HepG2 (cell line): ENCODE measurements around the gene SPHK1. TPM values are rescaled to one million over a fixed set of nuclear protein-coding genes. Genes with fewer than 3 reads are reported as not detected.

Experiments
- AGO2 ChIP-seq: fragments of 200-400 bp; formaldehyde crosslinking; optimal IDR thresholded peaks from 2 replicates; pipeline ENCODE3; 2017; ENCODE audit warnings: mild to moderate bottlenecking, low read depth, low read length, moderate library complexity
- CBX5 ChIP-seq: sonication (generic); formaldehyde crosslinking; IDR thresholded peaks from 2 replicates; pipeline ENCODE4 v1.4.0; 2020; ENCODE audit warnings: missing genetic modification reagents, borderline replicate concordance
- CEBPG ChIP-seq: IDR thresholded peaks from 2 replicates; pipeline ENCODE4 v1.6.1; 2016
- EP300 ChIP-seq, 3 experiments: sonication (generic) in 1 of 3; formaldehyde crosslinking in 1 of 3; IDR thresholded peaks; 2 replicates each; pipeline versions ENCODE4 v1.5.1 to v1.6.1; 2011 to 2020; ENCODE audit warnings: low read depth in 2 of 3, low read length in 2 of 3, borderline replicate concordance in 1 of 3, improper control_type of control experiment in 1 of 3, mild to moderate bottlenecking in 1 of 3, missing genetic modification reagents in 1 of 3, moderate library complexity in 1 of 3
- ERF ChIP-seq: IDR thresholded peaks from 2 replicates; pipeline ENCODE4 v1.6.1; 2018; ENCODE audit warnings: missing biosample characterization, missing genetic modification reagents
- FOXC1 ChIP-seq: sonication (generic); formaldehyde crosslinking; IDR thresholded peaks from 2 replicates; pipeline ENCODE4 v1.8.0; 2022; ENCODE audit warnings: mild to moderate bottlenecking, missing genetic modification reagents, borderline replicate concordance
- FOXO1 ChIP-seq: sonication (generic); formaldehyde crosslinking; IDR thresholded peaks from 2 replicates; pipeline ENCODE4 v1.4.0; 2020; ENCODE audit warnings: missing genetic modification reagents
- KDM2A ChIP-seq: sonication (generic); formaldehyde crosslinking; IDR thresholded peaks from 2 replicates; pipeline ENCODE4 v1.4.0; 2020; ENCODE audit warnings: low read depth, missing genetic modification reagents, borderline replicate concordance
- KLF16 ChIP-seq, 2 experiments: sonication (generic) in 1 of 2; formaldehyde crosslinking in 1 of 2; IDR thresholded peaks; 2 replicates each; pipeline versions ENCODE4 v1.6.1 to v1.8.0; 2016 to 2023; ENCODE audit warnings: missing genetic modification reagents in 2 of 2, missing compliant biosample characterization in 1 of 2
- MEIS2 ChIP-seq: sonication (generic); formaldehyde crosslinking; IDR thresholded peaks from 2 replicates; pipeline ENCODE4 v1.9.0; 2021; ENCODE audit warnings: mild to moderate bottlenecking, missing genetic modification reagents
- PATZ1 ChIP-seq: sonication (generic); formaldehyde crosslinking; IDR thresholded peaks from 2 replicates; pipeline ENCODE4 v1.4.0; 2020; ENCODE audit warnings: missing genetic modification reagents
- RFXANK ChIP-seq: IDR thresholded peaks from 2 replicates; pipeline ENCODE4 v1.6.1; 2016
- SOX5 ChIP-seq: IDR thresholded peaks from 2 replicates; pipeline ENCODE4 v1.6.1; 2016; ENCODE audit warnings: borderline replicate concordance
- ZBTB38 ChIP-seq: sonication (generic); formaldehyde crosslinking; IDR thresholded peaks from 2 replicates; pipeline ENCODE4 v1.5.1; 2020; ENCODE audit warnings: mild to moderate bottlenecking, missing genetic modification reagents
- ZNF614 ChIP-seq: IDR thresholded peaks from 2 replicates; pipeline ENCODE4 v1.6.1; 2018; ENCODE audit warnings: missing biosample characterization, missing genetic modification reagents, inconsistent platforms, borderline replicate concordance
- ZNF709 ChIP-seq: sonication (generic); formaldehyde crosslinking; IDR thresholded peaks from 2 replicates; pipeline ENCODE4 v1.5.0; 2020; ENCODE audit warnings: mild to moderate bottlenecking, missing genetic modification reagents
- ZNF710 ChIP-seq: sonication (generic); formaldehyde crosslinking; IDR thresholded peaks from 2 replicates; pipeline ENCODE4 v1.5.0; 2020; ENCODE audit warnings: mild to moderate bottlenecking, missing genetic modification reagents, borderline replicate concordance
- ZNF768 ChIP-seq: sonication (generic); formaldehyde crosslinking; IDR thresholded peaks from 2 replicates; pipeline ENCODE4 v1.4.0; 2020; ENCODE audit warnings: missing genetic modification reagents
- ZNF772 ChIP-seq: sonication (generic); formaldehyde crosslinking; IDR thresholded peaks from 2 replicates; pipeline ENCODE4 v1.5.0; 2020; ENCODE audit warnings: mild to moderate bottlenecking, missing genetic modification reagents
- polyA plus RNA-seq, 8 experiments: library from polyadenylated mRNA; depleted of rRNA in 3 of 8; stranded (reverse) in 7 of 8; unstranded in 1 of 8; fragments of >200 nt; fragmentation: Illumina TruSeq in 4 of 8; extraction: Trizol in 4 of 8; gene quantifications; 2 replicates each; pipeline versions ENCODE4 v1.2.1 to v1.2.3, GENCODE V29; 2011 to 2016; ENCODE audit warnings: low read depth in 4 of 8, missing spikeins in 1 of 8, mixed read lengths in 1 of 8; ENCODE audit not compliant: insufficient read depth in 1 of 8
- total RNA-seq, 5 experiments: library from RNA; depleted of rRNA; stranded (reverse); fragments of >200 nt; fragmentation: Illumina TruSeq; extraction: Trizol; gene quantifications; 2 replicates each; pipeline ENCODE4 v1.2.3, GENCODE V29; 2016; ENCODE audit warnings: low read depth in 1 of 5
- TF ChIP-seq, protein P1 (sequence below): sonication (generic); formaldehyde crosslinking; IDR thresholded peaks from 2 replicates; pipeline ENCODE4 v1.8.1; 2023; ENCODE audit warnings: mild to moderate bottlenecking, missing genetic modification reagents
- TF ChIP-seq, protein P2 (sequence below): sonication (generic); formaldehyde crosslinking; IDR thresholded peaks from 2 replicates; pipeline ENCODE4 v1.8.1; 2022; ENCODE audit warnings: mild to moderate bottlenecking, missing genetic modification reagents
- TF ChIP-seq, protein P3 (sequence below): sonication (generic); formaldehyde crosslinking; IDR thresholded peaks from 2 replicates; pipeline ENCODE4 v1.9.0; 2022; ENCODE audit warnings: missing genetic modification reagents, mild to moderate bottlenecking, borderline replicate concordance

SPHK1 gene
- total and polyA plus RNA-seq, 2 of the 13 experiments (the other 11 are each of a cell fraction or from before 2014, with no cell fraction given): 129 to 160 TPM

DNA sequence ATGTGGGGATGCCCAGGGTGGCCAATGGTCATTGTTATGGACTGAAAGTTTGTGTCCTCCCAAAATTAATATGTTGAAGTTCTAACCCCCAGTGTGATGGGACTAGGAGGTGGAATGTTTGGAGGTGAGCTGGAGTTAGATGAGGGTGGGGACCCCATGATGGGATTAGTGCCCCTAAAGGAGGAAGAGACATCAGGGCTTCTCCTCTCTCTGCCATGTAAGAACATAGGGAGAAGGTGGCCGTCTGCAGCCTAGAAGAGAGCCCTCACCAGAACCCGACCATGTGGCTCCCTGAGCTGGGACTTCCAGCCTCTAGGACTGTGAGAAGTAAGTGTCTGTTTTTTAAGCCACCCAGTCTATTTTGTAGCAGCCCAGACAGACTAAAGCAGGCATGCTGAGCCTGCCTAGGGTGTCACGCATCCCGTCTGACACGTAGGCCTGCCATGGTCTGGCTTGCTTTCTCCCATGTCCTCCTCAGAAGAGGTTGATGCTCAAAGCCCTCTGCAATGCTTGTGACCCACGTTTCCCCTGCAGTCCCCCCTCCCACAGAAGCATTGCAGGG lies 26.7 kb upstream of the SPHK1 start (continued):
- TF ChIP-seq SOX5 (CRISPR knock-in tag) (peak; percentile 32; the same call in 1 of the 2 replicates), ZNF710 (CRISPR knock-in tag) (no peak), RFXANK (CRISPR knock-in tag) (no peak), KDM2A (CRISPR knock-in tag) (peak; percentile 25; the same call in 1 of the 2 replicates), AGO2 (no peak), EP300 (IDR thresholded peaks at IDR 0.05; ENCODE audit: low read depth in 2 of 2, low read length in 2 of 2) (no peak), EP300 (CRISPR knock-in tag; IDR thresholded peaks at IDR 0.05; ENCODE audit: borderline replicate concordance) (peak; percentile 13; the same call in 1 of the 2 replicates), ZNF614 (0 out of 2 replicates have a peak, but pooled peaks have one; percentile 35), FOXO1 (CRISPR knock-in tag) (peak; percentile 15; the same call in 1 of the 2 replicates), ZNF768 (CRISPR knock-in tag) (0 out of 2 replicates have a peak, but pooled peaks have one; percentile 15), ZNF709 (CRISPR knock-in tag) (no peak), FOXC1 (CRISPR knock-in tag) (no peak; the same call in 1 of the 2 replicates), ERF (peak; percentile 36; the same call in 1 of the 2 replicates), MEIS2 (CRISPR knock-in tag) (no peak), PATZ1 (CRISPR knock-in tag) (0 out of 2 replicates have a peak, but pooled peaks have one; percentile 19), ZNF772 (0 out of 2 replicates have a peak, but pooled peaks have one; percentile 17), CEBPG (peak; percentile 7; the same call in 1 of the 2 replicates), KLF16 (CRISPR knock-in tag; IDR thresholded peaks at IDR 0.05) (0 out of 4 replicates have a peak, but pooled peaks of 1 of the 2 experiments have one; percentile 8), ZBTB38 (CRISPR knock-in tag) (peak; percentile 87; the same call in 1 of the 2 replicates), CBX5 (CRISPR knock-in tag) (peak; percentile 16; the same call in 1 of the 2 replicates)
- TF ChIP-seq, protein P1, sequence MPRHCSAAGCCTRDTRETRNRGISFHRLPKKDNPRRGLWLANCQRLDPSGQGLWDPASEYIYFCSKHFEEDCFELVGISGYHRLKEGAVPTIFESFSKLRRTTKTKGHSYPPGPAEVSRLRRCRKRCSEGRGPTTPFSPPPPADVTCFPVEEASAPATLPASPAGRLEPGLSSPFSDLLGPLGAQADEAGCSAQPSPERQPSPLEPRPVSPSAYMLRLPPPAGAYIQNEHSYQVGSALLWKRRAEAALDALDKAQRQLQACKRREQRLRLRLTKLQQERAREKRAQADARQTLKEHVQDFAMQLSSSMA (CRISPR knock-in tag): 0 out of 2 replicates have a peak, but pooled peaks have one; percentile 39
- TF ChIP-seq, protein P2, sequence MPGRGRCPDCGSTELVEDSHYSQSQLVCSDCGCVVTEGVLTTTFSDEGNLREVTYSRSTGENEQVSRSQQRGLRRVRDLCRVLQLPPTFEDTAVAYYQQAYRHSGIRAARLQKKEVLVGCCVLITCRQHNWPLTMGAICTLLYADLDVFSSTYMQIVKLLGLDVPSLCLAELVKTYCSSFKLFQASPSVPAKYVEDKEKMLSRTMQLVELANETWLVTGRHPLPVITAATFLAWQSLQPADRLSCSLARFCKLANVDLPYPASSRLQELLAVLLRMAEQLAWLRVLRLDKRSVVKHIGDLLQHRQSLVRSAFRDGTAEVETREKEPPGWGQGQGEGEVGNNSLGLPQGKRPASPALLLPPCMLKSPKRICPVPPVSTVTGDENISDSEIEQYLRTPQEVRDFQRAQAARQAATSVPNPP (CRISPR knock-in tag): no peak
- TF ChIP-seq, protein P3, sequence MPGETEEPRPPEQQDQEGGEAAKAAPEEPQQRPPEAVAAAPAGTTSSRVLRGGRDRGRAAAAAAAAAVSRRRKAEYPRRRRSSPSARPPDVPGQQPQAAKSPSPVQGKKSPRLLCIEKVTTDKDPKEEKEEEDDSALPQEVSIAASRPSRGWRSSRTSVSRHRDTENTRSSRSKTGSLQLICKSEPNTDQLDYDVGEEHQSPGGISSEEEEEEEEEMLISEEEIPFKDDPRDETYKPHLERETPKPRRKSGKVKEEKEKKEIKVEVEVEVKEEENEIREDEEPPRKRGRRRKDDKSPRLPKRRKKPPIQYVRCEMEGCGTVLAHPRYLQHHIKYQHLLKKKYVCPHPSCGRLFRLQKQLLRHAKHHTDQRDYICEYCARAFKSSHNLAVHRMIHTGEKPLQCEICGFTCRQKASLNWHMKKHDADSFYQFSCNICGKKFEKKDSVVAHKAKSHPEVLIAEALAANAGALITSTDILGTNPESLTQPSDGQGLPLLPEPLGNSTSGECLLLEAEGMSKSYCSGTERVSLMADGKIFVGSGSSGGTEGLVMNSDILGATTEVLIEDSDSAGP (CRISPR knock-in tag): peak; percentile 27; the same call in 1 of the 2 replicates
